ENCODE measurements around the gene ENOX1. TPM values are rescaled to one million over a fixed set of nuclear protein-coding genes. Genes with fewer than 3 reads are reported as not detected.

ENOX1 gene
- total RNA-seq, 1 experiment from 2014 or later: 0.26 TPM

DNA sequence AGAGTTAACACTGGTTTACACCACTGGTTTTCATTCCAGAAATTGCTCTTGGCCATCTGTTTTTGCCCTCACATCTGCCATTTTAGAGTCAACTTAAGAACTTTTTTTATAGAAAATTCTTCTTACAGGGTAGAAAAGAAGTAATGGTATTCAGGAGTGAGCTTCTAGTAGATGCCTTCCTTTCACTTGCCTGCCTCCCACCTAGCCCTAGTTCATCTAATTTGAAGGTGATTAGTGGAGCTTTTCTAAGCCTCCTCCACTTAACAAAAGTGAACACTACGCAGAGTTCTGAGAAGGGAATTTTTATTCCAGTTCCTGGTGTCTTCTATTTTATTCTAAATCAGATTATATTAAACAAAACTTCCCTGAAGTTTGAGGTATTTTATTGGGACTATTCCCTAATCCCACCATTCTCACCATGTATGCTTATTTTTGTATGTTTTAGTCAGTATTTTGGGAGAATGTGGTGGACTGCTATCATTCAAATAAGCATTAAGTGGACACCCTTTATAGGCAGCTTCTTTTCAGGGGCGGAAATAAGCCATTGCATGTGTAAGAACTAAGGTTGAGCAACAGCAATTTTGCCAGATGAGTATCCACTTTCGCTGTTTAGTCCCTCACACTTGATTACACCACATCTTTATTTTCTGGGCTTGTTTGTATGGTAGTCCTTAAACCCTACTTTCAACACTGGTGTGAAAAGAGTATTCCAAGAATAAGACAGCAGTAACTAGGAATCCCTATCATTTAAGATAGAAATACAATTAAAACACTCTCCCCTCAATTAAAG is 156.9 kb downstream of the ENOX1 start (continued):
- TF ChIP-seq, protein P1, sequence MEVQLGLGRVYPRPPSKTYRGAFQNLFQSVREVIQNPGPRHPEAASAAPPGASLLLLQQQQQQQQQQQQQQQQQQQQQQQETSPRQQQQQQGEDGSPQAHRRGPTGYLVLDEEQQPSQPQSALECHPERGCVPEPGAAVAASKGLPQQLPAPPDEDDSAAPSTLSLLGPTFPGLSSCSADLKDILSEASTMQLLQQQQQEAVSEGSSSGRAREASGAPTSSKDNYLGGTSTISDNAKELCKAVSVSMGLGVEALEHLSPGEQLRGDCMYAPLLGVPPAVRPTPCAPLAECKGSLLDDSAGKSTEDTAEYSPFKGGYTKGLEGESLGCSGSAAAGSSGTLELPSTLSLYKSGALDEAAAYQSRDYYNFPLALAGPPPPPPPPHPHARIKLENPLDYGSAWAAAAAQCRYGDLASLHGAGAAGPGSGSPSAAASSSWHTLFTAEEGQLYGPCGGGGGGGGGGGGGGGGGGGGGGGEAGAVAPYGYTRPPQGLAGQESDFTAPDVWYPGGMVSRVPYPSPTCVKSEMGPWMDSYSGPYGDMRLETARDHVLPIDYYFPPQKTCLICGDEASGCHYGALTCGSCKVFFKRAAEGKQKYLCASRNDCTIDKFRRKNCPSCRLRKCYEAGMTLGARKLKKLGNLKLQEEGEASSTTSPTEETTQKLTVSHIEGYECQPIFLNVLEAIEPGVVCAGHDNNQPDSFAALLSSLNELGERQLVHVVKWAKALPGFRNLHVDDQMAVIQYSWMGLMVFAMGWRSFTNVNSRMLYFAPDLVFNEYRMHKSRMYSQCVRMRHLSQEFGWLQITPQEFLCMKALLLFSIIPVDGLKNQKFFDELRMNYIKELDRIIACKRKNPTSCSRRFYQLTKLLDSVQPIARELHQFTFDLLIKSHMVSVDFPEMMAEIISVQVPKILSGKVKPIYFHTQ (CRISPR knock-in tag; IDR thresholded peaks at IDR 0.05): no peak
- TF ChIP-seq PRRX2 (CRISPR knock-in tag; IDR thresholded peaks at IDR 0.05) (no peak), ZNF671 (CRISPR knock-in tag; IDR thresholded peaks at IDR 0.05) (no peak), ESRRA (CRISPR knock-in tag; IDR thresholded peaks at IDR 0.05; ENCODE audit: borderline replicate concordance) (no peak)

DNA sequence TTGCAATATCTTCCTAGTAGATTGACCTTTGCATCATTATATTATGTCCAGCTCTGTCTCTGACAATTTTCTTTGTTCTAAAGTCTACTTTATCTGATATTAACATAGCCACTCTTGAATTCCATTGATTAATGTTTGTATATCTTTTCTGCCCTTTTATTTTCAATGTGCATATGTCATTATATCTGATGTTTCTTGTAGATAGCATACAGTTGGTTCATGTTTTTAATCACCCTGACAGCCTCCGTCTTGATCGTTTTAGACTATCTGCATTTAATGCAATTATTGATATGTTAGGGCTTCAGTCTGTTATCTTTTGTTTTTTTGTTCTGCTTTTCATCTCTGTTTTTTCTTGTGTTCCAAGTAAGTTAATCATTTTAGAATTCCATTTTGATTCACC is 159.8 kb downstream of the ENOX1 start:
- no peak overlapping the region for H3K27ac Mint-ChIP-seq
- no peaks in the 10 kb centered on the region for H3K36me3 Mint-ChIP-seq
- no peak overlapping the region for H3K4me3 Mint-ChIP-seq
- CTCF ChIA-PET: no interaction called here
- no peaks in the 10 kb centered on the region for H3K27me3 Mint-ChIP-seq (ENCODE audit: low read depth)
- peaks cover 5% of the 10 kb centered on the region; the same call in 1 of the 2 replicates for H3K4me1 Mint-ChIP-seq
- H3K9me3 Mint-ChIP-seq: peaks cover 6% of the 10 kb centered on the region
- POLR2A ChIA-PET: no interaction called here
- no peak for DNase-seq (ENCODE audit: low spot score)
- TF ChIP-seq IRF2 (CRISPR knock-in tag; IDR thresholded peaks at IDR 0.05; ENCODE audit: borderline replicate concordance, low read depth): no peak
- no peak for TF ChIP-seq ZNF138 (CRISPR knock-in tag; conservative IDR thresholded peaks at IDR 0.05)
- TF ChIP-seq, protein P2, sequence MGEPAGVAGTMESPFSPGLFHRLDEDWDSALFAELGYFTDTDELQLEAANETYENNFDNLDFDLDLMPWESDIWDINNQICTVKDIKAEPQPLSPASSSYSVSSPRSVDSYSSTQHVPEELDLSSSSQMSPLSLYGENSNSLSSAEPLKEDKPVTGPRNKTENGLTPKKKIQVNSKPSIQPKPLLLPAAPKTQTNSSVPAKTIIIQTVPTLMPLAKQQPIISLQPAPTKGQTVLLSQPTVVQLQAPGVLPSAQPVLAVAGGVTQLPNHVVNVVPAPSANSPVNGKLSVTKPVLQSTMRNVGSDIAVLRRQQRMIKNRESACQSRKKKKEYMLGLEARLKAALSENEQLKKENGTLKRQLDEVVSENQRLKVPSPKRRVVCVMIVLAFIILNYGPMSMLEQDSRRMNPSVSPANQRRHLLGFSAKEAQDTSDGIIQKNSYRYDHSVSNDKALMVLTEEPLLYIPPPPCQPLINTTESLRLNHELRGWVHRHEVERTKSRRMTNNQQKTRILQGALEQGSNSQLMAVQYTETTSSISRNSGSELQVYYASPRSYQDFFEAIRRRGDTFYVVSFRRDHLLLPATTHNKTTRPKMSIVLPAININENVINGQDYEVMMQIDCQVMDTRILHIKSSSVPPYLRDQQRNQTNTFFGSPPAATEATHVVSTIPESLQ (CRISPR knock-in tag; IDR thresholded peaks at IDR 0.05): no peak
- TF ChIP-seq, protein P3, sequence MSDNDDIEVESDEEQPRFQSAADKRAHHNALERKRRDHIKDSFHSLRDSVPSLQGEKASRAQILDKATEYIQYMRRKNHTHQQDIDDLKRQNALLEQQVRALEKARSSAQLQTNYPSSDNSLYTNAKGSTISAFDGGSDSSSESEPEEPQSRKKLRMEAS (CRISPR knock-in tag; IDR thresholded peaks at IDR 0.05): no peak
- no peak for TF ChIP-seq TEAD4 (CRISPR knock-in tag; IDR thresholded peaks at IDR 0.05)
- TF ChIP-seq, protein P4, sequence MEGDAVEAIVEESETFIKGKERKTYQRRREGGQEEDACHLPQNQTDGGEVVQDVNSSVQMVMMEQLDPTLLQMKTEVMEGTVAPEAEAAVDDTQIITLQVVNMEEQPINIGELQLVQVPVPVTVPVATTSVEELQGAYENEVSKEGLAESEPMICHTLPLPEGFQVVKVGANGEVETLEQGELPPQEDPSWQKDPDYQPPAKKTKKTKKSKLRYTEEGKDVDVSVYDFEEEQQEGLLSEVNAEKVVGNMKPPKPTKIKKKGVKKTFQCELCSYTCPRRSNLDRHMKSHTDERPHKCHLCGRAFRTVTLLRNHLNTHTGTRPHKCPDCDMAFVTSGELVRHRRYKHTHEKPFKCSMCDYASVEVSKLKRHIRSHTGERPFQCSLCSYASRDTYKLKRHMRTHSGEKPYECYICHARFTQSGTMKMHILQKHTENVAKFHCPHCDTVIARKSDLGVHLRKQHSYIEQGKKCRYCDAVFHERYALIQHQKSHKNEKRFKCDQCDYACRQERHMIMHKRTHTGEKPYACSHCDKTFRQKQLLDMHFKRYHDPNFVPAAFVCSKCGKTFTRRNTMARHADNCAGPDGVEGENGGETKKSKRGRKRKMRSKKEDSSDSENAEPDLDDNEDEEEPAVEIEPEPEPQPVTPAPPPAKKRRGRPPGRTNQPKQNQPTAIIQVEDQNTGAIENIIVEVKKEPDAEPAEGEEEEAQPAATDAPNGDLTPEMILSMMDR (IDR thresholded peaks at IDR 0.05): no peak
- TF ChIP-seq, protein P1 (CRISPR knock-in tag; IDR thresholded peaks at IDR 0.05): no peak
- no peak for TF ChIP-seq NR2C2 (CRISPR knock-in tag; IDR thresholded peaks at IDR 0.05)
- TF ChIP-seq FOXK1 (CRISPR knock-in tag; IDR thresholded peaks at IDR 0.05): no peak
- TF ChIP-seq ZNF263 (CRISPR knock-in tag; IDR thresholded peaks at IDR 0.05; ENCODE audit: low read depth): no peak
- ATAC-seq: no peak
